Mucosa of rectum (tissue), 2 donors: ENCODE data around the gene LIG1.

ENCODE experiments used
- H3K27ac ChIP-seq, 2 donors: one replicate each; pipeline ENCODE4 v1.7.0; 2013; ENCODE audit warnings: inconsistent platforms in 2 of 2, low read depth in 2 of 2, low read length in 2 of 2
- H3K27me3 ChIP-seq, 2 donors: one replicate each; pipeline ENCODE4 v1.7.0; 2013; ENCODE audit warnings: low read length in 2 of 2; ENCODE audit not compliant: control insufficient read depth in 2 of 2, insufficient read depth in 2 of 2
- H3K36me3 ChIP-seq, 2 donors: one replicate each; pipeline ENCODE4 v1.7.0; 2013; ENCODE audit warnings: low read length in 2 of 2; ENCODE audit not compliant: control insufficient read depth in 2 of 2, insufficient read depth in 2 of 2
- H3K4me1 ChIP-seq, 2 donors: one replicate each; pipeline ENCODE4 v1.7.0; 2013; ENCODE audit warnings: low read length in 2 of 2, mild to moderate bottlenecking in 1 of 2; ENCODE audit not compliant: control insufficient read depth in 2 of 2, insufficient read depth in 2 of 2
- H3K4me3 ChIP-seq, 2 donors: one replicate each; pipeline ENCODE4 v1.7.0; 2013; ENCODE audit warnings: low read length in 2 of 2
- H3K9ac ChIP-seq, 2 donors: one replicate each; pipeline ENCODE4 v1.7.0; 2013; ENCODE audit warnings: low read length in 2 of 2, low read depth in 1 of 2, mild to moderate bottlenecking in 1 of 2
- H3K9me3 ChIP-seq, 2 donors: one replicate each; pipeline ENCODE4 v1.7.0; 2013; ENCODE audit warnings: low read length in 2 of 2; ENCODE audit not compliant: control insufficient read depth in 2 of 2
- donor health status: healthy.
- donor health status: Normal muscosa, but diverticular disease.

LIG1 gene

GRCh38 chr19:48123907-48124651 is 46.1 kb downstream of the LIG1 start:
- Histone ChIP-seq H3K4me1 (no peaks in the 10 kb centered on the region), H3K36me3 (peaks cover 0 to 14% of the 10 kb centered on the region in 2 donors), H3K4me3 (no peak overlapping the region), H3K27me3 (no peaks in the 10 kb centered on the region), H3K27ac (no peak overlapping the region), H3K9me3 (no peaks in the 10 kb centered on the region), H3K9ac (no peak overlapping the region)

GRCh38 chr19:48122421-48122820 is 47.7 kb downstream of the LIG1 start:
- Histone ChIP-seq H3K27me3 (no peaks in the 10 kb centered on the region), H3K27ac (no peak overlapping the region), H3K9me3 (no peaks in the 10 kb centered on the region), H3K36me3 (peaks cover 0 to 15% of the 10 kb centered on the region in 2 donors), H3K4me3 (no peak overlapping the region), H3K4me1 (no peaks in the 10 kb centered on the region), H3K9ac (no peak overlapping the region)

GRCh38 chr19:48121909-48122371 is 48.2 kb downstream of the LIG1 start:
- Histone ChIP-seq H3K27ac (no peak overlapping the region), H3K4me3 (no peak overlapping the region), H3K27me3 (no peaks in the 10 kb centered on the region), H3K36me3 (peaks cover 0 to 15% of the 10 kb centered on the region in 2 donors), H3K4me1 (no peaks in the 10 kb centered on the region), H3K9me3 (no peaks in the 10 kb centered on the region), H3K9ac (no peak overlapping the region)

- Histone ChIP-seq H3K36me3 (peaks cover 0 to 15% of the 10 kb centered on the region in 2 donors), H3K4me3 (no peak overlapping the region), H3K4me1 (no peaks in the 10 kb centered on the region), H3K27ac (no peak overlapping the region), H3K27me3 (no peaks in the 10 kb centered on the region), H3K9ac (no peak overlapping the region), H3K9me3 (no peaks in the 10 kb centered on the region)
Observed at GRCh38 chr19:48121066-48121465, 49.1 kb downstream of the LIG1 start.

- Histone ChIP-seq H3K36me3 (peaks cover 0 to 15% of the 10 kb centered on the region in 2 donors), H3K9me3 (no peaks in the 10 kb centered on the region)
Observed at GRCh38 chr19:48120505-48120904, 49.6 kb downstream of the LIG1 start.

GRCh38 chr19:48118131-48118517 is 52.0 kb downstream of the LIG1 start:
- Histone ChIP-seq H3K9me3 (no peaks in the 10 kb centered on the region), H3K9ac (no peak overlapping the region), H3K27ac (no peak overlapping the region), H3K27me3 (no peaks in the 10 kb centered on the region), H3K36me3 (peaks cover 0 to 11% of the 10 kb centered on the region in 2 donors), H3K4me3 (no peak overlapping the region), H3K4me1 (no peaks in the 10 kb centered on the region)

More at GRCh38 chr19:48120505-48120904, 49.6 kb downstream of the LIG1 start:
- H3K9ac ChIP-seq, result no peak overlapping the region
- H3K4me3 ChIP-seq, result no peak overlapping the region
- no peaks in the 10 kb centered on the region for H3K27me3 ChIP-seq
- H3K4me1 ChIP-seq, result no peaks in the 10 kb centered on the region
- H3K27ac ChIP-seq, result no peak overlapping the region

GRCh38 chr19:48117515-48118130 is 52.5 kb downstream of the LIG1 start:
- no peaks in the 10 kb centered on the region for H3K27me3 ChIP-seq
- no peak overlapping the region for H3K27ac ChIP-seq
- no peaks in the 10 kb centered on the region for H3K9me3 ChIP-seq
- peaks cover 0 to 9% of the 10 kb centered on the region in 2 donors for H3K36me3 ChIP-seq
- H3K4me1 ChIP-seq, result no peaks in the 10 kb centered on the region
- no peak overlapping the region for H3K4me3 ChIP-seq
- H3K9ac ChIP-seq, result no peak overlapping the region

- no peak overlapping the region for H3K4me3 ChIP-seq
- H3K36me3 ChIP-seq, result peaks cover 0 to 2% of the 10 kb centered on the region in 2 donors
- H3K27ac ChIP-seq, result no peak overlapping the region
- peaks cover 0 to 4% of the 10 kb centered on the region in 2 donors for H3K4me1 ChIP-seq
- H3K9ac ChIP-seq, result no peak overlapping the region
- H3K9me3 ChIP-seq, result no peaks in the 10 kb centered on the region
- H3K27me3 ChIP-seq, result no peaks in the 10 kb centered on the region
Observed at GRCh38 chr19:48113190-48113917, 56.8 kb downstream of the LIG1 start.

GRCh38 chr19:48111280-48111679 is 58.9 kb downstream of the LIG1 start:
- H3K9me3 ChIP-seq, result no peaks in the 10 kb centered on the region
- no peaks in the 10 kb centered on the region for H3K27me3 ChIP-seq
- peaks cover 6 to 8% of the 10 kb centered on the region in 2 donors for H3K4me1 ChIP-seq
- peak overlapping the region; percentile 77 to 88 for H3K27ac ChIP-seq
- H3K4me3 ChIP-seq, result no peak overlapping the region
- no peak overlapping the region for H3K9ac ChIP-seq
- no peaks in the 10 kb centered on the region for H3K36me3 ChIP-seq
